Skeletal muscle satellite cell (primary cell): ENCODE results near the gene TMEM243.

Source experiments
- H3K27me3 ChIP-seq: 2 replicates; pipeline ENCODE4 v1.7.0; 2013; ENCODE audit warnings: low read length; ENCODE audit not compliant: control insufficient read depth, insufficient read depth
- H3K36me3 ChIP-seq: 2 replicates; pipeline ENCODE4 v1.7.0; 2013; ENCODE audit warnings: mild to moderate bottlenecking, control low read depth, low read length; ENCODE audit not compliant: insufficient read depth
- H3K4me1 ChIP-seq: 2 replicates; pipeline ENCODE4 v1.7.0; 2013; ENCODE audit warnings: low read length; ENCODE audit not compliant: control insufficient read depth, insufficient read depth
- H3K4me2 ChIP-seq: 2 replicates; pipeline ENCODE4 v1.7.0; 2013; ENCODE audit warnings: mild to moderate bottlenecking, low read length
- H3K4me3 ChIP-seq: 2 replicates; pipeline ENCODE4 v1.7.0; 2013; ENCODE audit warnings: low read length
- H3K9ac ChIP-seq: 2 replicates; pipeline ENCODE4 v1.7.0; 2013; ENCODE audit warnings: mild to moderate bottlenecking, low read depth, low read length, moderate library complexity
- H3K9me3 ChIP-seq: replicated peaks from 2 replicates; pipeline ENCODE4 v1.7.0; 2013; ENCODE audit warnings: mild to moderate bottlenecking, control low read depth, low read length

Gene TMEM243

GRCh38 chr7:87223666-87224065, 4.1 kb upstream of the TMEM243 start:
- no peaks in the 10 kb centered on the region for H3K36me3 ChIP-seq
- peaks cover 19% of the 10 kb centered on the region for H3K27me3 ChIP-seq
- H3K4me2 ChIP-seq = no peak overlapping the region
- H3K9me3 ChIP-seq = no peaks in the 10 kb centered on the region
- no peak overlapping the region for H3K9ac ChIP-seq
- peaks cover 10% of the 10 kb centered on the region for H3K4me1 ChIP-seq
- H3K4me3 ChIP-seq = no peak overlapping the region

- Histone ChIP-seq H3K4me3 (peak overlapping the region; percentile 88), H3K27me3 (peaks cover 11% of the 10 kb centered on the region), H3K36me3 (no peaks in the 10 kb centered on the region), H3K4me2 (peak overlapping the region; percentile 93), H3K9me3 (no peaks in the 10 kb centered on the region), H3K9ac (peak overlapping the region; percentile 94), H3K4me1 (peaks cover 24% of the 10 kb centered on the region)
Observed at GRCh38 chr7:87220734-87221215, 1.2 kb upstream of the TMEM243 start.

DNA sequence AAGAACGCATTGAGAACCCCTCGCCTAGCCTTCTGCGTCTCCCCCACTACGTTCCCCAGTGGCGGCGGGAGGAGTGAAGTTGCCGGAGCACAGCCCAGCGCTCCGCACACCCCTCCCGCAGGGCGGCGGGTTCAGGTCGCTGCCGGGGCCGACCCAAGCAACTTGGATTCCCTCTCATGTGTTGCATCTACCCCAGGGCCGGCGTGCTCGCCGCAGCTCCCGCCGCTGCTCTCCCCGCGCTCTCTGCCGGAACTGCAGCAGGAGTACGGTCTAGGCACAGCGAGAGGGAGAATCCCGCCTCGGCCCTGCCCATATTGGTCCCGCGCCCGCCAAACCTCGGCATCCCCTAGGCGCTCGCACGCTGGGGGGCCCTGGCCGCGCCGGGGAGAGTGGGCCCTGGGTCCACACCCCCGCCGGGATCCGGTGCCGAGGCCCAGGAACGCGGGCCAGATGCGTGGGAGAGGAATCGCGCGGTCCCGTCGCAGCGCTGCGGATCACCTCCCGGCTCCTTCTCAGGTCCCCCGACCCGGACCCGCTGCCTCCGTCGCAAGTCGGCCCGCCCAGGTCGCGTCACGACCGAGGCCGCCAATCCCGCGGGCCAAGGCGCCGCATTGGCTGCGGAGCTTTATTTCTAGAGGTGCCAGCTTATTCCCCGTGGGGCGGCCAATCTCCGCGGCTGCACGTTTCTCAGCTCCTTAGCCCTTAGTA, 648 bp upstream of the TMEM243 start:
- Histone ChIP-seq H3K36me3 (no peaks in the 10 kb centered on the region), H3K9ac (peak overlapping the region; percentile 94), H3K9me3 (no peaks in the 10 kb centered on the region), H3K4me1 (peaks cover 24% of the 10 kb centered on the region), H3K4me2 (peak overlapping the region; percentile 93), H3K4me3 (peak overlapping the region; percentile 88), H3K27me3 (peaks cover 11% of the 10 kb centered on the region)

- Histone ChIP-seq H3K27me3 (peaks cover 11% of the 10 kb centered on the region), H3K4me1 (peaks cover 29% of the 10 kb centered on the region), H3K4me3 (peak overlapping the region; percentile 88), H3K9ac (peak overlapping the region; percentile 94), H3K36me3 (no peaks in the 10 kb centered on the region), H3K4me2 (peak overlapping the region; percentile 93), H3K9me3 (no peaks in the 10 kb centered on the region)
Observed at GRCh38 chr7:87218796-87219544, 562 bp downstream of the TMEM243 start.

DNA sequence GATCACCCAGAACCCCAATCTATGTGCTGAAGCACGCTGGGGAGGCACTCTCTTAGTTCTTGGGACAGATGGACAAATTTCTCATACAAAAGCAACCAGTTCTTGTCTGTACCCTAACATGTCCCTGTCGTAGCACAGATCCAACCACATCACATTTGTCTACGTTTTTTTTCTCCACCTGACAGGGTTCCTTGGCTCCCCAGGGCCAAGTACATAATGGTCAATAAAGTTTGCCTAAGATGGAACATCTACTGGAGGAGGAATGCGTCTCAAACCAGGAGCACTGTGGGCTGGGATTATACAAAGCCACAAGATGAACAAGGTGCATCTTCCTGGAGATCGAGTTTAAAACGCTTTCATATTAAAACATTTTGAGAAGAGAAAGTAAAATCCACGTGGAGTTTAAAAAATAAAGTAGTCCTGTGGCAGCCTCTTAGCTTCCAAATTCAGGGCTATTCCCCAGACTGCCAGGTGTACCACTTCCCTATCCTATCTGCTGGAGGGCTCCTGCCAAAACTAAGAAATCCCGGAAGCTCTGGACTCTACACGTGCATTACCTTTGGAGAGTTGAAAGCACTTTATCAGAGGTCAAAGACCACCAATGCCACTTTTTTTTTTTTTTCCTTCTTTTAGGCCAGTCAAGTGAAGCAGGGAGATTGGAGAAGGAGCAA, 1.4 kb downstream of the TMEM243 start:
- H3K9ac ChIP-seq = no peak overlapping the region
- peak overlapping the region; percentile 88 for H3K4me3 ChIP-seq
- peak overlapping the region; percentile 93 for H3K4me2 ChIP-seq
- no peaks in the 10 kb centered on the region for H3K9me3 ChIP-seq
- H3K27me3 ChIP-seq = peaks cover 11% of the 10 kb centered on the region
- H3K4me1 ChIP-seq = peaks cover 32% of the 10 kb centered on the region
- no peaks in the 10 kb centered on the region for H3K36me3 ChIP-seq

GRCh38 chr7:87216701-87217508, 2.6 kb downstream of the TMEM243 start:
- peaks cover 32% of the 10 kb centered on the region for H3K4me1 ChIP-seq
- no peak overlapping the region for H3K4me3 ChIP-seq
- no peaks in the 10 kb centered on the region for H3K9me3 ChIP-seq
- H3K27me3 ChIP-seq = peaks cover 2% of the 10 kb centered on the region
- H3K9ac ChIP-seq = no peak overlapping the region
- H3K36me3 ChIP-seq = no peaks in the 10 kb centered on the region
- peak overlapping the region; percentile 25 for H3K4me2 ChIP-seq

DNA sequence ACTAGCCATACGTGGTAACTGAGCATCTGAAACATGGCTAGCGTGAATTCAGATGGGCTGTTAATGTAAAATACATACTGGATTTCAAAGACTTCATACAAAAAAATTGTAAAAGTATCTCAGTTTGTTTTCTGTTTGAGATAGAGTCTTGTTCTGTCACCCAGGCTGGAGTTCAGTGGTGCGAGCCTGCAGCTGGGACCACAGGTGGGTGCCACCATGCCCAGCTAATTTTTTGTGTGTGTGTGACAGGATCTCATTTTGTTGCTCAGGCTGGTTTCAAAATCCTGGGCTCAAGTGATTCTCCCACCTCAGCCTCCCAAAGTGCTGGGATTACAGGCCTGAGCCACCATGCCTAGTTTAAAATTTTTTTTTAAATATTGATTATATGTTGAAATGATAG, 4.5 kb downstream of the TMEM243 start:
- Histone ChIP-seq H3K4me3 (no peak overlapping the region), H3K4me1 (peaks cover 24% of the 10 kb centered on the region), H3K4me2 (no peak overlapping the region), H3K36me3 (peaks cover 4% of the 10 kb centered on the region), H3K9ac (no peak overlapping the region), H3K9me3 (no peaks in the 10 kb centered on the region), H3K27me3 (no peaks in the 10 kb centered on the region)

DNA sequence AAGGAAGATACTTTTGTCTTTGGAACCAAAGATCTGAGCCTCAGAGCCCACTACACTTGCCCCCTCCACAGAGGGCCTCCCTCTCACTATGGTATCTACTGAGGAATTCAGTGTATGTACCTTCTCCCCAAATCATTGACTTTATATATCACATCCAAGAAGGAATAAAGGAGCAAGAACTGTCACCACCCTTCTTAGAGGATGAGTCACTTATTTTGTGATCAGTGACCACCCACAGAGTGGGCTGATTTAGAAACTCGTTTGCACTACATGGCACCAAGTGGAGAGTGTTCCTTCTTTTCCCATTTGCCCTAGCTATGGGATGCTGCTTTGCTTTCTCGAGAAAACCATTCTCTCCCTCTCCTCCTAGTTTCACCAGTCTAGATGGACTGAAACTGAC, 5.7 kb downstream of the TMEM243 start:
- peaks cover 23% of the 10 kb centered on the region for H3K4me1 ChIP-seq
- H3K27me3 ChIP-seq = no peaks in the 10 kb centered on the region
- H3K36me3 ChIP-seq = peaks cover 4% of the 10 kb centered on the region
- H3K9ac ChIP-seq = no peak overlapping the region
- H3K9me3 ChIP-seq = no peaks in the 10 kb centered on the region
- no peak overlapping the region for H3K4me3 ChIP-seq
- no peak overlapping the region for H3K4me2 ChIP-seq

DNA sequence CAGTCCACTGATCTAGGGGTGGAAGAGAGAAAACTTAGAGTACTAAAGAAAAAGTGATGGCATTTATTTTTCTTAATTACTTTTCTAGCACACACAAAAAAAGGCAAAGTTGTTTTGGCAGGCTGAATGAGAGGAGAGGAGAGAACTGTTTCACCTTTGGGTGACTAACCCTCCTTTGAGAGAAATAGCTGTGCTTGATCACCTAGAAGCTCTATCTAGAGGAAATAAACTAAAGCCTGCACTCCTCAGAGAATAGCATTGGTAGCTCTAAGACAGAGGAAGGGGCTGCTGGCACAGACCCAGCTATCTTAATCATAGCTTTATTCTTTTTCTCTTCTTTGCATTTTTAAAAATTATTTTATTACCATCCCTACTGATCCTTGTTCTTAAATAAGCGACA, 6.3 kb downstream of the TMEM243 start:
- H3K9me3 ChIP-seq = no peaks in the 10 kb centered on the region
- no peak overlapping the region for H3K9ac ChIP-seq
- peaks cover 4% of the 10 kb centered on the region for H3K36me3 ChIP-seq
- no peak overlapping the region for H3K4me2 ChIP-seq
- H3K4me3 ChIP-seq = no peak overlapping the region
- H3K4me1 ChIP-seq = peaks cover 17% of the 10 kb centered on the region
- no peaks in the 10 kb centered on the region for H3K27me3 ChIP-seq

DNA sequence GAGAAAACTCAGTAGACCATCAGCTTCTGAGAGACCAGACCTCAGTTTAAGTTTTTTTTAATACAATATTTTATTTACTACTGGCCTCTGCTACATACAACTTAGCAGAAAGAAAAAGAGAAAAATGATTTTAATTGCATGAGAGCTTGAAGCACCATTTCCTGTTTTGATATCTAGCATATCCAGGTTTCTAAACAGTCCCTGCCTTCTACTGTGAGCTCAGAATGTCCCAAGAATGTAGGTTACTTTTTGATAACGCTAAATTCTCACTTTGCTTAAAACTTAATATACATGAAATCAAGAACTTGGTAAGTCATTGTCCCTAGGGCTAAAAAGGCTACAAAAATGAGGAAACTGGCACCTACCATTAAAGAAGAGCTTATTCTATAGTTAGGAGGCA, 7.0 kb downstream of the TMEM243 start:
- no peak overlapping the region for H3K9ac ChIP-seq

DNA sequence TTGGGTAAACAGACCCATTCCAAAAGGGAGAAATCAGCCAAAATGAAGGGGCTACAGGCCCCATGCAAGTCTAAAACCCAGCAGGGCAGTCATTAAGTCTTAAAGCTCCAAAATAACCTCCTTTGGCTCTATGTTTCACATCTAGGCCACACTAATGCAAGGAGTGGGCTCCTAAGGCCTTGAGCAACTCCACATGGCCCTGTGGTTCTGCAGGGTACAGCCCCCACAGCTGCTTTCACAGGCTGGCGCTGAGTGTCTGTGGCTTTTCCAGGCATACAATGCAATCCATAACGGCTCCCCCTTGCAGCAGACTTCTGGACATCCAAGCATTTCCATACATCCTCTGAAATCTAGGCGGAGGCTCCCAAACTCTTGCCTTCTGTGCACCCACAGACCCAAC, 9.0 kb downstream of the TMEM243 start:
- Histone ChIP-seq H3K36me3 (peaks cover 6% of the 10 kb centered on the region), H3K4me1 (peaks cover 7% of the 10 kb centered on the region), H3K9me3 (no peaks in the 10 kb centered on the region), H3K9ac (no peak overlapping the region), H3K27me3 (no peaks in the 10 kb centered on the region), H3K4me2 (no peak overlapping the region), H3K4me3 (no peak overlapping the region)

More for the DNA sequence above, 7.0 kb downstream of the TMEM243 start:
- no peaks in the 10 kb centered on the region for H3K9me3 ChIP-seq
- H3K27me3 ChIP-seq = no peaks in the 10 kb centered on the region
- peaks cover 4% of the 10 kb centered on the region for H3K36me3 ChIP-seq
- H3K4me2 ChIP-seq = no peak overlapping the region
- H3K4me1 ChIP-seq = peaks cover 11% of the 10 kb centered on the region
- H3K4me3 ChIP-seq = no peak overlapping the region
